Ramos (cell line): ENCODE measurements around the gene FOXP1.

Source experiments
- in situ Hi-C: fragments of 300-500 bp; cut with MboI; formaldehyde crosslinking; loops from one replicate; pipeline ENCODE4 v1.14.3; 2022; ENCODE audit warnings: low sequenced_read_pairs; ENCODE audit not compliant: unreplicated experiment

Gene FOXP1

GRCh38 chr3:71241246-71241901 is 342.2 kb downstream of the FOXP1 start:
- in situ Hi-C loops = no loop called here

- in situ Hi-C loops = no loop called here
Observed at GRCh38 chr3:71240034-71240433, 343.5 kb downstream of the FOXP1 start.

GRCh38 chr3:71238355-71238757 is 345.2 kb downstream of the FOXP1 start:
- in situ Hi-C loops = no loop called here

- in situ Hi-C loops = no loop called here
Observed at GRCh38 chr3:71237672-71238071, 345.9 kb downstream of the FOXP1 start.

- in situ Hi-C loops = no loop called here
Observed at GRCh38 chr3:71235846-71236245, 347.7 kb downstream of the FOXP1 start.

GRCh38 chr3:71232895-71233294 is 350.6 kb downstream of the FOXP1 start:
- in situ Hi-C loops = no loop called here

GRCh38 chr3:71232175-71232679 is 351.3 kb downstream of the FOXP1 start:
- in situ Hi-C loops = no loop called here

GRCh38 chr3:71231680-71232079 is 351.8 kb downstream of the FOXP1 start:
- in situ Hi-C loops = no loop called here

GRCh38 chr3:71229905-71230657 is 353.4 kb downstream of the FOXP1 start:
- in situ Hi-C loops = no loop called here

GRCh38 chr3:71228156-71228866 is 355.2 kb downstream of the FOXP1 start:
- in situ Hi-C loops = no loop called here

- in situ Hi-C loops = no loop called here
Observed at GRCh38 chr3:71227270-71227661, 356.3 kb downstream of the FOXP1 start.

- in situ Hi-C loops = no loop called here
Observed at GRCh38 chr3:71226565-71227269, 356.8 kb downstream of the FOXP1 start.

- in situ Hi-C loops = no loop called here
Observed at GRCh38 chr3:71225951-71226564, 357.5 kb downstream of the FOXP1 start.

GRCh38 chr3:71225002-71225684 is 358.4 kb downstream of the FOXP1 start:
- in situ Hi-C loops = no loop called here

- in situ Hi-C loops = no loop called here
Observed at GRCh38 chr3:71219744-71220638, 363.5 kb downstream of the FOXP1 start.

GRCh38 chr3:71218508-71218907 is 365.0 kb downstream of the FOXP1 start:
- in situ Hi-C loops = no loop called here

- in situ Hi-C loops = no loop called here
Observed at GRCh38 chr3:71217640-71218222, 365.8 kb downstream of the FOXP1 start.

GRCh38 chr3:71215351-71215750 is 368.2 kb downstream of the FOXP1 start:
- in situ Hi-C loops = no loop called here
